ENCODE measurements around the gene EIF3M.

DNA sequence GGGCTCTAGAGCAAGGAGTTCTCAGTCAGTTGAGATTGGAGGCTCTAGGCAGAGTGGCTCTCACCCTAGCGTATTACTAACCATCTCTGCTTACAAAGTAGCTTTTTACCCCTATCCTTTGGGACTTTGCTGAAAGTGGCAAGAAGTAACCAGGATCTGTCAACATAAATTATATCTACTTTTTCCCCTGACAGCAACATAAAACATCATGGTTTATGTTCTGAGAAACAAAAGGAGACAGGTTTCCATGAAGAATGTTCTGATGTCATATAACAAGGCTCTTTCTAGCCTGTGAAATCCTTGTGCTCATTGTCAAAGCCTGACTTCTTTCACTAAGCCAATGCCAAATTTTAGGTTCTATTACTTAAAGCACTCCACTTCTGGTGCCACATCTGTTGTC lies 7.2 kb upstream of the EIF3M start:
- TF ChIP-seq EZH2 (IDR thresholded peaks at IDR 0.05), result no peak
- TF ChIP-seq POLR2AphosphoS5 (IDR thresholded peaks at IDR 0.05; ENCODE audit: borderline replicate concordance, low read depth, low read length), result no peak
- no peak for TF ChIP-seq FOXP2 (optimal IDR thresholded peaks at IDR 0.05; ENCODE audit: control extremely low read depth, extremely low read length, insufficient read depth)
